Measurements from ENCODE around the gene HNRNPLL. TPM values are rescaled to one million over a fixed set of nuclear protein-coding genes. Genes with fewer than 3 reads are reported as not detected.

The HNRNPLL gene
- total RNA-seq, 1 experiment from 2014 or later = 43.2 TPM

DNA sequence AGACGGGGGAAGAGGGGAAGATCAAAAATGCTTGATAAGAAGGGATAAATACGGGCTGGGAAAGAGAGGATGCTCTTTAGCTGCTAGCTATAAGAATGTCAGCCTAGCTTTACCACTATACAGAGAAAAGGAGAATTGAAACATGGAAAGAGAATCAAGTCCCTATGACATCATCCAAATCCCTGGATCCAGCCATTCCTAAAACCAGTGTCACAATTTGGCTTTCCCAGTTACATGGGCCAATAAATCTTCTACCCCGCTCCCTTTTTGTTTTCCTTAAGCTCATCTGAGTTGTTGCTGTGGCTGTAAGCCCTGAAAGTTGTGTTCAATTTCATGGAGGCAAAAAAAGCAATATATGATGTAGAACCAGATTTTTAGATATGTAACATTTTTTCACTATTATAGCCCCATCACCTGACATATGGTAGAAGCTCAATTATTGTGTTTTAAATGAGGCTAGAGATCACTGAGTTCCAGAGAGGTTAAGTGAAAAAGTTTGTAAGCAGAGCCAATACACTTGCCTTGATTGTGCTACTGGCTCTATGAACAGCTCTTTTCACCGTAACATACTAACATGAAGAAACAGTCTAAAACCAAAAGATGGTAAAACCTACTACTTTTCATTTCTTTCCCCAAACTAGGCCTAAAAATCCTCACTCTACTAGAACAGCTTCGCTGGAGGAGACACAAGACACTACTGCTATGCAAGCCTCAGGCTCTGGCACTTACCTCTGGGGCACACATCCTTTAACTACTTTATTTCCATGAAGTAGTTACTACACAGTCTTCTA, 4.3 kb downstream of the HNRNPLL start (continued):
- no peak for TF ChIP-seq ZBTB33 (IDR thresholded peaks at IDR 0.05; ENCODE audit: extremely low read depth, insufficient replicate concordance, low read length)
- TF ChIP-seq ZFX (IDR thresholded peaks at IDR 0.05) = no peak
- no peak for TF ChIP-seq JUND (IDR thresholded peaks at IDR 0.05)
- no peak for TF ChIP-seq POLR2A (IDR thresholded peaks at IDR 0.05; ENCODE audit: borderline replicate concordance, extremely low read depth, insufficient read depth, insufficient read length)
- no peak for TF ChIP-seq POLR2AphosphoS5 (IDR thresholded peaks at IDR 0.05; ENCODE audit: low read depth, low read length)
- TF ChIP-seq, protein P1, sequence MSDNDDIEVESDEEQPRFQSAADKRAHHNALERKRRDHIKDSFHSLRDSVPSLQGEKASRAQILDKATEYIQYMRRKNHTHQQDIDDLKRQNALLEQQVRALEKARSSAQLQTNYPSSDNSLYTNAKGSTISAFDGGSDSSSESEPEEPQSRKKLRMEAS (IDR thresholded peaks at IDR 0.05) = no peak

DNA sequence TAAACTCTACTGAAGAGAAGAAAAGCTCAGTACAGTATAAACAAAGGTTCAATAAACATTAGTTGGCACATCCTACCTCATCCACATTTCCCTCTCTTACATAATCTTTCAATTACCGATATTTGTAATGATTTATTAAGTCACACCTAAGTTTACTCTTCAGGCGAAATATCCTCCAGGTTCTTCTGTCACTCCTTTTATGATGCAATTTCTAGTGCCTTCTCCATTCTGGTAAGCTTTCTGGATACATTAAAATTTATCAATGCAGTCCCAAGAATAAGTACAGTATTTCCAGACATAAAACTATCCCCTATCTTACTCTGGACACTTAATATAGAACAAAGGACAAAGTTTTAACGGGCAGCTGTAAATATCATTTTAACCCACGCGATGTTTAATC, 5.6 kb downstream of the HNRNPLL start:
- Histone ChIP-seq H3K9ac (ENCODE audit: low read length) (no peak overlapping the region), H2AFZ (ENCODE audit: low read depth, low read length, poor library complexity, severe bottlenecking) (no peak overlapping the region), H3K27ac (ENCODE audit: low read depth, low read length) (no peak overlapping the region), H3K79me2 (ENCODE audit: insufficient read depth, low read length) (peaks cover 81% of the 10 kb centered on the region), H3K4me1 (ENCODE audit: control insufficient read depth in 1 of 2, insufficient read depth in 2 of 2, low read length in 2 of 2) (peaks cover 19 to 28% of the 10 kb centered on the region in 2 experiments), H3K36me3 (ENCODE audit: control insufficient read depth in 1 of 2, insufficient read depth in 2 of 2, low read length in 2 of 2) (no peaks in the 10 kb centered on the region), H3K4me3 (replicated peaks in 1 of 2; ENCODE audit: low read depth in 1 of 2, low read length in 2 of 2) (no peak overlapping the region), H3K9me3 (ENCODE audit: control insufficient read depth in 1 of 2, insufficient read depth in 1 of 2, low read depth in 1 of 2, low read length in 2 of 2) (no peaks in the 10 kb centered on the region), H4K20me1 (ENCODE audit: insufficient read depth) (0 out of 2 replicates have a peak, but pooled peaks cover 7% of the 10 kb centered on the region), H3K9me2 (ENCODE audit: insufficient read depth) (no peaks in the 10 kb centered on the region), H3K27me3 (ENCODE audit: insufficient read depth, low read length) (no peaks in the 10 kb centered on the region), H3K4me2 (ENCODE audit: low read length) (no peak overlapping the region)
- ChIA-PET CTCF (interaction anchor here (3.6 kb wide), 1 partner anchor 15 kb away, joined by 21 read pairs; no protein-coding TSS in a partner anchor), RAD21 (ENCODE audit: low non-redundant PET in 1 of 2, low total read pairs in 2 of 2, uncharacterized antibody in 2 of 2, unreplicated experiment in 2 of 2) (no interaction called here), POLR2A (interaction anchor here (0.6 to 1.1 kb wide), 2 partner anchors 8 to 60 kb away, joined by 3 read pairs; no protein-coding TSS in a partner anchor)
- DNase-seq (ENCODE audit: low read depth, low spot score) (no peak), ATAC-seq (no peak)
- TF ChIP-seq SIN3A (IDR thresholded peaks at IDR 0.05; ENCODE audit: low read depth) (no peak), ZFX (IDR thresholded peaks at IDR 0.05) (no peak), SP1 (IDR thresholded peaks at IDR 0.05; ENCODE audit: low read depth) (no peak), EZH2 (IDR thresholded peaks at IDR 0.05) (no peak), RAD21 (IDR thresholded peaks at IDR 0.05; ENCODE audit: low read depth) (no peak)
- intact Hi-C loops (cut with micrococcal nuclease) = no loop called here
- no TSS peak for BruUV-seq (replicated peaks)
